HG03103 (cell line): ENCODE measurements around the gene BTN2A1.
A peak's percentile ranks its signal among the peaks of the same experiment; 100 is the strongest.
"Not testable (repeated sequence)": the region's sequence is repeated elsewhere in the genome, so short reads cannot be mapped to it uniquely, and the experiment has no call there.

ENCODE experiments used
- ATAC-seq: cut with Tn5 transposase; IDR thresholded peaks from one replicate; pipeline ENCODE4 v1.9.1; 2021; ENCODE audit warnings: low read depth; ENCODE audit not compliant: unreplicated experiment

The BTN2A1 gene

GRCh38 chr6:26457806-26458688, at the start of gene BTN2A1:
Gene BTN2A1 (plus strand): TSS chr6:26457955. CDS start chr6:26458637, 682 bp downstream.
- peak; percentile 90 for ATAC-seq

- no peak for ATAC-seq
Measured at GRCh38 chr6:26408828-26409730, 48.7 kb upstream of the BTN2A1 start.

- ATAC-seq: no peak
Measured at GRCh38 chr6:26411751-26412150, 46.0 kb upstream of the BTN2A1 start.

- no peak for ATAC-seq
Measured at GRCh38 chr6:26412228-26412627, 45.5 kb upstream of the BTN2A1 start.

GRCh38 chr6:26412954-26413353, 44.8 kb upstream of the BTN2A1 start:
- ATAC-seq: no peak

- ATAC-seq: no peak
Measured at GRCh38 chr6:26414281-26414680, 43.5 kb upstream of the BTN2A1 start.

- ATAC-seq: no peak
Measured at GRCh38 chr6:26415036-26415614, 42.6 kb upstream of the BTN2A1 start.

- ATAC-seq: no peak
Measured at GRCh38 chr6:26415791-26416190, 42.0 kb upstream of the BTN2A1 start.

GRCh38 chr6:26416288-26416687, 41.5 kb upstream of the BTN2A1 start:
- ATAC-seq: no peak

GRCh38 chr6:26418077-26418476, 39.7 kb upstream of the BTN2A1 start:
- ATAC-seq: not testable (repeated sequence)

- not testable (repeated sequence) for ATAC-seq
Measured at GRCh38 chr6:26418795-26419194, 39.0 kb upstream of the BTN2A1 start.

- ATAC-seq: no peak
Measured at GRCh38 chr6:26420688-26421171, 37.0 kb upstream of the BTN2A1 start.

GRCh38 chr6:26421259-26422144, 36.3 kb upstream of the BTN2A1 start:
- ATAC-seq: peak; percentile 86

- no peak for ATAC-seq
Measured at GRCh38 chr6:26422329-26422728, 35.4 kb upstream of the BTN2A1 start.

- ATAC-seq: no peak
Measured at GRCh38 chr6:26426691-26427450, 30.9 kb upstream of the BTN2A1 start.

GRCh38 chr6:26427451-26427809, 30.3 kb upstream of the BTN2A1 start:
- ATAC-seq: no peak

GRCh38 chr6:26428206-26428605, 29.5 kb upstream of the BTN2A1 start:
- no peak for ATAC-seq

GRCh38 chr6:26430787-26431186, 27.0 kb upstream of the BTN2A1 start:
- no peak for ATAC-seq
